Measurements from ENCODE around the gene ATP6V0A4.

ATP6V0A4 gene

GRCh38 chr7:138668229-138668596, 129.8 kb downstream of the ATP6V0A4 start:
- TF ChIP-seq SIN3A (IDR thresholded peaks at IDR 0.05; ENCODE audit: borderline replicate concordance, insufficient read depth, low read length) (no peak), POLR2AphosphoS5 (IDR thresholded peaks at IDR 0.05; ENCODE audit: low read depth, low read length) (no peak), FOXP2 (optimal IDR thresholded peaks at IDR 0.05; ENCODE audit: borderline replicate concordance, extremely low read depth, extremely low read length, insufficient read depth) (no peak), TAF1 (IDR thresholded peaks at IDR 0.05; ENCODE audit: borderline replicate concordance, insufficient read depth, low read length) (no peak), REST (IDR thresholded peaks at IDR 0.05; ENCODE audit: insufficient read depth in 1 of 2, low read depth in 2 of 2, low read length in 2 of 2) (no peak)

- TF ChIP-seq POLR2AphosphoS5 (IDR thresholded peaks at IDR 0.05; ENCODE audit: low read depth, low read length) (no peak), REST (IDR thresholded peaks at IDR 0.05; ENCODE audit: insufficient read depth in 1 of 2, low read depth in 2 of 2, low read length in 2 of 2) (no peak), TAF1 (IDR thresholded peaks at IDR 0.05; ENCODE audit: borderline replicate concordance, insufficient read depth, low read length) (no peak), SIN3A (IDR thresholded peaks at IDR 0.05; ENCODE audit: borderline replicate concordance, insufficient read depth, low read length) (no peak), FOXP2 (optimal IDR thresholded peaks at IDR 0.05; ENCODE audit: borderline replicate concordance, extremely low read depth, extremely low read length, insufficient read depth) (no peak)
Measured at GRCh38 chr7:138667535-138668228, 130.3 kb downstream of the ATP6V0A4 start.

GRCh38 chr7:138666385-138666784, 131.6 kb downstream of the ATP6V0A4 start:
- TF ChIP-seq SIN3A (IDR thresholded peaks at IDR 0.05; ENCODE audit: borderline replicate concordance, insufficient read depth, low read length): no peak
- TF ChIP-seq REST (IDR thresholded peaks at IDR 0.05; ENCODE audit: insufficient read depth in 1 of 2, low read depth in 2 of 2, low read length in 2 of 2): no peak
- TF ChIP-seq POLR2AphosphoS5 (IDR thresholded peaks at IDR 0.05; ENCODE audit: low read depth, low read length): no peak
- TF ChIP-seq TAF1 (IDR thresholded peaks at IDR 0.05; ENCODE audit: borderline replicate concordance, insufficient read depth, low read length): no peak

GRCh38 chr7:138665669-138666140, 132.3 kb downstream of the ATP6V0A4 start:
- no peak for TF ChIP-seq REST (IDR thresholded peaks at IDR 0.05; ENCODE audit: insufficient read depth in 1 of 2, low read depth in 2 of 2, low read length in 2 of 2)
- TF ChIP-seq TAF1 (IDR thresholded peaks at IDR 0.05; ENCODE audit: borderline replicate concordance, insufficient read depth, low read length): no peak
- TF ChIP-seq SIN3A (IDR thresholded peaks at IDR 0.05; ENCODE audit: borderline replicate concordance, insufficient read depth, low read length): no peak
- no peak for TF ChIP-seq FOXP2 (optimal IDR thresholded peaks at IDR 0.05; ENCODE audit: borderline replicate concordance, extremely low read depth, extremely low read length, insufficient read depth)
- no peak for TF ChIP-seq POLR2AphosphoS5 (IDR thresholded peaks at IDR 0.05; ENCODE audit: low read depth, low read length)
